Cortex of kidney (tissue), 1 donor: ENCODE measurements around the gene ZNF264.
"Not testable (repeated sequence)": the region's sequence is repeated elsewhere in the genome, so short reads cannot be mapped to it uniquely, and the experiment has no call there.

ENCODE experiments used
- DNase-seq: peaks from one replicate; lab custom pipeline; 2025; lab: John Stamatoyannopoulos, UW

The ZNF264 gene

DNA sequence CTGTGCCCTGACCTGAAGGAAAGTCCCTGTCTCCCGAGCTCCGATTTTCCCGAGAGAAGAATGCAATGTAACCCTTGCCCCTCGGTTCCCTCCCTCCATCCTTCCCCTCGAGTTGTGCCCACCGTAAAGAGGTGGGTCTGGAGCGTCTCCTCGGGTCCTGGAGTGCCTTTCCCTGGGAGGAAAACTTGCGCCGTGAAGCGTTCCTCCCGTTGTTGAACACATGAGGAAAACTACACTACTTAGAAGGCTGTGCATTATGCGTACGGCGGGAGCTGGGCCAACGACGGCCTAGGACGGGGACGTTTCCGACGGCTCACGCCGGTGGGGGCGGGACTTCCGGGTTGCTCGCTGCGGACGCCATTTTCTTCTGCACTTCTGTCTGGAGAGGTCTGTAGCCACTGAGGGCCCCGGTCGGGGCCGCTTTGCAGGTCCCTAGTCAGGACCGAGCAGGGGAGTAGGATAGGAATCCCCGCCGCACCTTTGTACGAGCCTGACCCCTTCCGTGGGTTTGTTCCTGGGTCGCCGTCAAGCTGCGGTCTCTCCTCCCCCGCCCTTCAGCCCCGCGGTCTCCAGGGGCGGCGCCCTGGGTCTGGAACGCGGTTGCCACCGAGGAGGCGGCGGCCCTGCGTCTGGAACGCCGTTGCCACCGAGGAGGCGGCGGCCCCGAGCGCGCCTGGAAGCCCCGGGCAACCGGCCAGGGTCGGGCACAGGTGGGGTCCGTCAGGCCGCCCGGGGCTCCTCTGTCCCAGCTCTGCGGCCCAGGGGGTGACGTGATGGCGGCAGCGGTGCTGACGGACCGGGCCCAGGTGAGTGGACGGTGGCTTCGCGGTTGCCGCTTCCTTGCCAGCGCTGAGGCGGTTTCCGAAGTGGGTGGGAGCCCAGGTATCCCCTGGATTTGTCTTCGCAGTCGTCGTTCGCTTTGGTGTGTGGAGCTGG, at the start of gene ZNF264:
TSS of gene ZNF264 (plus strand) at position 360 of the 936 bp plus-strand sequence. CDS start at position 774, 414 bp downstream.
- DNase-seq: no peak

DNA sequence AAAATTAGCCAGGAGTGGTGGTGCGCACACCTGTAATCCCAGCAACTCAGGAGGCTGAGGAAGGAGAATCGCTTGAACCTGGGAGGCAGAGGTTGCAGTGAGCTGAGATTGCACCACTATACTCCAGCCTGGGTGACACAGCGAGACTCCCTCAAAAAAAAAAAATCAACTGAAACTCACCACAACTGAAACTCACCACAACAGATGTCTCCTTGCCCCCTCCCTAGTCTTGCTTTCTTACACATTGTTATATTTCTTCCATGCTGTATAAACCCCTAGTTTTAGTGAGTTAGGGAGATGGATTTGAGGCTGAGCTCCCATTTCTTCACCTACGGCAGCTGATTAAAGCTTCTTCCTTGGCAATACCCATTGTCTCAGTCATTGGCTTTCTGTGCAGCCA, 49.6 kb upstream of the ZNF264 start:
- no peak for DNase-seq

DNA sequence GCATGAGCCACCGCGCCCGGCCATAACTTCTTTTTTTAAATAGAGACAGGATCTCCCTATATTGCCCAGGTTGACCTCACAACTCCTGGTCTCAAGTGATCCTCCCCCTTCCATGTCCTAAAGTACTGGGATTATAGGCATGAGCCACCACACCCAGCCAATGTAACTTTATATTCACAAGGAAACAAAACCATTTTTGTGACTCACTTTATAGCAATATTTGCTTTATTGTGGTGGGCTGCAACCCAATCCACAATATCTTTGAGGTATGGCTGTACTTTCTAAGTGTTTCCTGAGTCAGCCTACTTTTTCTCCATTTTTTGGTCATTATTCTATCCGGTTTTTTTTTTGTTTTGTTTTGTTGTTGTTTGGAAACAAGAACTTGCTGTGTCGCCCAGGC, 38.4 kb upstream of the ZNF264 start:
- no peak for DNase-seq

DNA sequence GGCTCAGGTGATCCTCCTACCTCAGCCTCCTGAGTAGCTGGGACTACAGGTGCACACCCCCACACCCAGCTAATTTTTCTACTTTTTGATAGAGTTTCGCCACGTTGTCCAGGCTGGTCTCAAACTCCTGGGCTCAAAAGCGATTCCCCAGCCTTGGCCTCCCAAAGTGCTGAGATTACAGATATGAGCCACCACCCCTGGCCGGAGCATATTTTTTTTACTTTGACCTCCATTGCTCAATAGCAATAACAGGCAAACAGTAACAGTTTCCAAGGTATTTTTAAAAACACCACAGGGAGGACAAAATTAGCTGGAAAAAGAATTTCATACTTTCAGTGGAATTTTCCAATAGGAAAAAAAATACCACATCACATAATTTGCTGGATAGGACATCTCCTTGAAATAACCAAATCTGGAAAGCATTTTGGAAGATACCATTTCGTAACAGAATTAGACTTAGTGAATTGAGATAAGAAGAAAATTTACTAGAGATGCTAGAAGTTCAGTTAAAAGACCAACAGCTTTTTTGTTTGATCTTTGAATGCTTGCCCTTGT, 29.2 kb upstream of the ZNF264 start:
- DNase-seq: no peak

DNA sequence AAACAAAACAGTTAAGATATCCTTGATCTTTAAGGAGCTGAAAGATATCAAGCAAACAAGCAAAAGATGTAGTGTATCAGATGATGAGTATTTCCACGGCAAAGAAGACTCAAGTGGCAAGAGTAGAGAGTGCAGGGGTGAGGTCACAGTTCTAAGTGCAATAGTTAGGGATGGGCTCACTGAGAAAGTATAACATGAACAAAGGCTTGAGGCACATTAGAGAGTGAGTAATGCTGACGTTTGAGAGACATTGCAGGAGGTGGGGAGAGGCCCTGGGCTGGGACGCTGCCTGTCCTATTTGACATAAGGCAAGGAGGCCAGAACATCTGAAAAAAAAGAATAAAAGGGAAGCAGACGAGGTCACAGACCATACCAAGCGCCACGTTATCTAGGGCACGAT, 25.5 kb upstream of the ZNF264 start:
- no peak for DNase-seq

DNA sequence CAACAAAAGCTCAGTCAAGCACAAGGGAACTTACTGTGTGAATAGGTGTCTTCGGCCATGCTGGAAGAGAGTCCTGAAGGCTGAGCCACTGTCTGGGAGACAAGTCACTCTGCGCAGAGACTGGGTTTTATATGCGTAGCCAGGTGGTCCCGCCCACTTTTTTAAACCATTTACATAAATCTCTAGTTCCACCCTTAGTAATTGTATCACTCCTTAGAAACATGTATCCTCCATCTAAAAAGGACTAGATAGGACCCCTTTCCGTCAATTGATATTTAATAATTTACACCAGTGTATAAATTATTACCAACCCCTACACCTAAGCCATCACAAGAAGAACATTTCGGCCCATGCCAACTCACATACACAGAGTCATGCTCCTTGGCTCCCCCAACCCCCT, 23.9 kb upstream of the ZNF264 start, which contains the start of gene DUXA:
TSS of gene DUXA (minus strand) at position 101 of the 400 bp plus-strand sequence. CDS start at position 59, 42 bp downstream.
- DNase-seq: no peak

DNA sequence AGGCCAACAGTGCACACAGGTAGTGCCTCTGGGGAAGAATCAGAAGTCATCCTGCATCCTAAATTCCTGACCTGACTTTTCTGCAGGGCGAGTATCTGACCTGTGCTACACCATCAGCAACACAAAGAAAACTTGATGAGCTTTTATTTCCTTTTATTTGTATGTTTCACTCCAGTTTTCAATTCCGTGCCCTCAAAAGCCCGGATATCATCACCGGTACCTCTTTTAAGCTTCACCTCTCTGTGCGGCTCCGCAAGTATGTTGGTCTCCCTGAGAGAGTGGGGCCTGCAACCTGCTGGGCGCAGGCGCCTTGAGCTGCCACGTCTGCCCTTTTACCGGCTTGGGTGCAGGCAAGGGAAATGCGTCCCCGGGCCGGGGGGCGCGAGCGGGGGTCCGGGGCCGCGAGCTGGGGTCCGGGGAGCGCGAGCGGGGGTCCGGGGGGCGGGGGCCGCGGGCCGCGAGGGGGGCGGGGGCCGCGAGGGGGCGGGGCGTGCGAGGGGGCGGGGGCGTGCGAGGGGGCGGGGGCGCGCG, 19.7 kb upstream of the ZNF264 start:
- DNase-seq: no peak

DNA sequence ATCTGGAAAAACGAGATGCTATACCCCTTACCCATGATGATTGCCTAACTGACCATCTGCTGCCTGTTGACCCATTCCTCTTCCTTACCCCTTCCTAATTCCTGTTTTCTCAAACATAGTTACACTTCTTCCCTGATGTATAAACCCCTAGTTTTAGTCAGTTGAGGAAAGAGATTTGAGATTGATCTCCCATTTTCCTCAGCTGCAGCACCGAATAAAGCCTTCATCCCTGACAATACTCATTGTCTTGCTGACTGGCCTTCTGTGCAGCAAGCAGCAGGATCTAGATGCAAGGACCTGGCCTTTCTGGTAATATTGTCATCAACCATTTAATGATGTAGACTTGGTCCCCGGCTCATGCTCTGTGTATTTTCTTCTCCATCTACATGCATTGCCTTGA, 999 bp upstream of the ZNF264 start:
- DNase-seq: no peak

DNA sequence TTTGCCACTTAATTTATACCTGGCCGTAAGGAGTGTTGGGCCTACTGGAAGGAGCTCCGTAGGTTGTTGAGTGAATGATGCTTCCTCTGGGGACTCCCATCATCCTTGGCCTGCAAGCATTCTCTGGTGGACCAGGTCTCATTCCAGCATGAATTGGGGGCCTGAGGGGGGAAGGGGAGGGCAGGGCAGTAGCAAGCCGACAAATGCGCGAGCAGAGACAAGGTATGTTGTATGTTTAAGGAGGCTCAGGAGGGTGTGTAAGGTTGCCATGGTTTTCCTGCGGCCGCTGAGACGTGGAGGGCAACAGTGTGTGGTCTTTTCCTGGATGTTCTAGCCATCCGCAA, 749 bp downstream of the ZNF264 start:
- DNase-seq: no peak

DNA sequence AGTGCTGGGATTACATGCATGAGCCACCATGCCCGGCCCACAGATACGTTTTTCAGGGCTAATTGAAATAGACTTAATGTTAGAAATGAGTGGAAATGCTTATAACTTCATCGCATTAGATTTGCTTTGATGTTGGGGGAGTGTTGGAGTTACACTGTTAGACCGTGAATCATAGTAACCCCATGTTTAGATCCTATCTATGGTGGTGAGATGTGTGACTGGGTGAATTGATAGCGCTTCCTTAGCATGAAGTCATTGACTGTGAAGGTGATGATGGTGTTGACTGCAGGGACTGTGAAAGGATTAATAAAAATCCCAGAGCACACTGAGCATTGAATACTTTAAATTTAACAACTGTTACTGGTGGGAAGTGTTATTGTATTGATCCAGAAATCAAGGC, 1.7 kb downstream of the ZNF264 start:
- no peak for DNase-seq

DNA sequence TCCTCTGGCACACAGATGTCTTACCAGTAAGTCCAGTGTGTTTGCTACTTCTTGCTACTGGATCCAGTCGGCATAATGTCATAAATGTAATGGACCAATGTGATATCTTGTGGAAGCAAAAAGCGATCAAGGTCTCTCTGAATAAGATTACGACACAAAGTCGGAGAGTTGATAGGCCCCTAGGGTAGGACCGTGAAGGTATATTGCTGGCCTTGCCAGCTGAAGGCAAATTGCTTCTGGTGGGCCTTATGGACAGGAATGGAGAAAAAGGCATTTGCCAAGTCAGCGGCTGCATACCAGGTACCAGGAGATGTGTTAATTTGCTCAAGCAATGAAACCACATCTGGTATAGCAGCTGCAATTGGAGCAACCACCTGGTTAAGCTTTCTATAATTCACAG, 6.6 kb downstream of the ZNF264 start:
- not testable (repeated sequence) for DNase-seq

DNA sequence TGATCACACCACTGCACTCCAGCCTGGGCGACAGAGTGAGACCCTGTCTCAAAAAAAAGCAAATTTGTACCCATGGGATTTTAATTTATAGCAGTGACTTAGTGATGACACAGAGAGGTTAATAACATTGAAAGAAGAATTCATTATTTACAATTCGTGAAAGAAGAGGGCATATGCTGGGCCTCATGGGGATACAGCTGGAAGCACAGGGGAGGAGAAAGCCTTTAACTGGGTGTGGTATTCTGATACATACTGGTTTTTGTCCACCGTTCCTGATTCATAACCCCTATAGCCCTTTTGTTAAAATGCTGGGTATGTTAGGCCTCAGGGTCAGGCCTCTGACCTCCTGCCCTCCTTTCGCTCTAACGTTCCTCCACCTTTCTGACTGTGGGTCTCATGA, 10.9 kb downstream of the ZNF264 start:
- DNase-seq: no peak

DNA sequence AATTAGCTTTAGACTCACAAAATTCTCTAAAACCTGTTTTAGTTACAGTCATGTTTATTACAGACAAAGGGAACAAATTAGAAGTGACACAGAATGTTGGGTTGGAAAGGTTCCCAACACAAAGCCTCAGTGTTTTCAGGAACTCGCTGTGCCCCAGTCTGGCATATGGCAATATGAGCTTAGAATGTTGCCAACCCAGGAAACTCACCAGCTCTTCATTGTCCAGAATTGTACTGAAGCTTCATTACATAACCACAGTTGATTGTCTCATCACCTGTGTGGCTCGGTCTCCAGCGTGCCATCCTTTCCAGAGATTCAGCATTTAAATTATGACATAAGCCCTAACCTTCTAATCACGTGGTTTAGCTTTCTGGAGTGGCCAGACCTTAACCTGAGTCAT, 19.1 kb downstream of the ZNF264 start:
- DNase-seq: no peak

DNA sequence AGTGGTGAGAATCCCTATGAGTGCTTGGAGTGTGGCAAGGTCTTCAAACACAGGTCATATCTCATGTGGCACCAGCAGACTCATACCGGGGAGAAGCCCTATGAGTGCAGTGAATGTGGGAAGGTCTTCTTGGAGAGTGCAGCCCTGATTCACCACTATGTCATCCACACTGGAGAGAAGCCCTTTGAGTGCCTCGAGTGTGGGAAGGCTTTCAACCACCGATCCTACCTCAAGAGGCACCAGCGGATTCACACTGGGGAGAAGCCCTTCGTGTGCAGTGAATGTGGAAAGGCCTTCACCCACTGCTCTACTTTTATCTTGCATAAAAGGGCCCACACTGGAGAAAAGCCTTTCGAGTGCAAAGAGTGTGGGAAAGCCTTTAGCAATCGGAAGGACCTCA, 20.8 kb downstream of the ZNF264 start:
- no peak for DNase-seq

DNA sequence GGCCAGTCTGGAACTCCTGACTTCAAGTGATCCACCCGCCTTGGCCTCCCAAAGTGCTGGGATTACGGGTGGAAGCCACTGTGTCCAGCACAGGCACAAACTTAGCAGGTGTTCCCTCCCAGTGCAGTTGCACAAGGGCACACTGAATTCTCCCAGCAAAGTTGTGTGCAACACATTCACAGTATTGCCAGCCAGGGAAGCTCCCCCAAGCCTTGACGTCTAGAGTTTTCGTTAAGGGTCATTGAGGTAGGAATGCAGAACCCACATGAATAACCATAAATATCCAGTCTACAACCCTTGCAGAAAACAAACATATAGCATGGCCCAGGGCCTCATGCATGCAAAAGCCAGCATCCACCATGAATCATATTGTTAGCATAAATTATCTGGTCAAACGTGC, 36.2 kb downstream of the ZNF264 start:
- DNase-seq: no peak

DNA sequence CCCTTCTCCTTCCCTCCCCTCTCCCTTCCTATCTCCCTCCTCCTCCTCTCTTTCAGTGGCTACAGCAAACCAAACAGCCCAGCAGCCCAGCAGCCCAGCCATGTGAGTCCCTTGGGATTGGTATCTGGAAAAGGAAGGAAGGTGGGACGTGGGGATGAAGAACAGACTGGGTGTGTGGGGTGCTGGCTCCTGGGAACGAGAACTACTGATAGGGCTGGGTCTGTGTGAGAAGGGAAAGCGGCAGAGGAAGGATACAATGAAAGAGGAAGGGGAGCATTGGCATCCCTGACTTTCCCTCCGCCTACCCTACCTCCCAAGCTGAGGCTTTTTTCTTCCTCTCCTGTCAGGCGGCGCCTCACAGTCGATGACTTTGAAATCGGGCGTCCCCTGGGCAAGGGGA, 40.4 kb downstream of the ZNF264 start:
- no peak for DNase-seq

DNA sequence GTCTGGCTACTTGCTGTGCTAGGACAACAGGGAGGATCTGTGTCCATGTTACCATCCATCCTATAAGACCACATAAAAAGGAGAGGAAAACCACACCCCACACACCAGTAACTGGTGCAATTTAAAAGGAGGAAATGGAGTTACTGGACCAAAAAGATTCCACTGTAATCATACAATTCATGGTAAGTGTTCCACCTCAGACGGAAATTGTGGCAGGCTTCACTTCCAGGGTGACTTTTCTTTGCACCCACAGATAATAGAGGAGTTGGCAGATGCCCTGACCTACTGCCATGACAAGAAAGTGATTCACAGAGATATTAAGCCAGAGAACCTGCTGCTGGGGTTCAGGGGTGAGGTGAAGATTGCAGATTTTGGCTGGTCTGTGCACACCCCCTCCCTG, 41.9 kb downstream of the ZNF264 start:
- no peak for DNase-seq

DNA sequence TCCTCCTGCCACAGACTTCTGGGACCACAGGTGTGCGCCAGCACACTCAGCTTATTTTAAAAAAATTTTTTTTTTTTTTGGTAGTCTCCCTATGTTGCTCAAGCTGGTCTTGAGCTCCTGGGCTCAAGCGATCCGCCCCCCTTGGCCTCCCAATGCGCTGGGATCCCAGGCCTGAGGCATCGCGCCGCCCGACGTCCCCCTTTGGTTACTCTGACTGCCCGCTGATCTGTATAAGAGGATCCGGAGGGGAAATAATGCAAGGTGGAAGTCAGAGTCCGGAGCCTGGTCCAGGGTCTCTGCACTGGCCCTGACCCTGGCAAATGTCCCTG, 48.6 kb downstream of the ZNF264 start:
- DNase-seq: no peak

DNA sequence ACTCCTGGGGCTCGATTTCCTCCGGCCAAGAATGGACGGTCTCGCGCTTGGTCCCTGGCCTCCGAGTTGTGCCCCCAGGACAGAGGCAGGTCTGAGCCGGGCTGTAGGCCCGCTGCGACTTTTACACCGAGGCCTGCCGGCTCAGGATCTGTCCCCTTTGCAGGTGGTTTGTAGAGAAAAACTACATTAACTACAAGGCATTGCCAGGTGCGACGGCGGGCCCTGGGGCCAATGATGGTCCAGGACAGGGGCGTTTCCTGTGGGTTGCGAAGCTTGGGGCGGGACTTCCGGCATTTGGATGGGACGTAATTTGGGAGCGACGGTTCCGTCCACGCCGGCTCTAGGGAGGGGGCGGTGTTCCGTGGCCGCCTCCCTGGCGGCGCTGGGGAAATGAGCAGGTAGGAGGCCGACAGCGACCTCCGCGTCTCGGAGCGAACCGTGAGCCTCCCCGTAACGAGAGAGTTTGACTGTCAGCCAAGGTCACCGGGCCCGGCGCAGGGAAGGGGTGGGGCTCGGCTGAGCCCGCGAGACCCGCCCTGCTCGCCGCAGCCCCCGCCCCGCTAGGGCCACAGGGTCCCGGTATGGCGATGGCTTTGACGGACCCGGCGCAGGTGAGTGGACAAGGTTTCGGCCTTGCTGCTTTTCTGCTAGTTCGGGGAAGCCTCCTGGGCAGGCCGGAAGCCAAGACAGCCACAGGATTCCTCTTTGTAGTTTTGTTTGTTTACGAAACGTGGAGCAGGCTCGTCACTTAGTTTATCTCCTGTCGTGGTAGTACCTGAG, 49.2 kb downstream of the ZNF264 start, which contains the start of gene ZNF805:
TSS of gene ZNF805 (plus strand) at position 322 of the 780 bp plus-strand sequence. CDS start at position 582, 260 bp downstream.
- peak; percentile 63 for DNase-seq

DNA sequence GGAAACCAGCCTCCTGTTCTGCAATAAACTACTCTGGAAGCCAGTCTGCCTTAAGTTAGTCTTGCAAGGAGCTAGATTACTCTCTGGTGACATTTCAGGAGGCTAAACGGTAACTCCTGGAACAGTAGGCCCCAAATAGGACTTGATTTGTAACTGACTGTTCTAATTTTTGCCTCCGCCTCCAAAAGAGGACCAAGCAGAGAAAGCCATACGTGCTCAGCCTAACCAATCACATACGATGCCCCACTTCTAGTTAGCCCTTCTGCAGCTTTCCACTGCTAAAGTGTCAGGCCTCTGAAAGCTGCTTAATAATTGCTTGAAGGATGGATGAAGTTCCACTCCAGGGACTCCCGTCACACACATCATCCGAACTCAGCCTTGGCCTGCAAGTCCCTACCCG, 49.9 kb downstream of the ZNF264 start:
- DNase-seq: no peak

DNA sequence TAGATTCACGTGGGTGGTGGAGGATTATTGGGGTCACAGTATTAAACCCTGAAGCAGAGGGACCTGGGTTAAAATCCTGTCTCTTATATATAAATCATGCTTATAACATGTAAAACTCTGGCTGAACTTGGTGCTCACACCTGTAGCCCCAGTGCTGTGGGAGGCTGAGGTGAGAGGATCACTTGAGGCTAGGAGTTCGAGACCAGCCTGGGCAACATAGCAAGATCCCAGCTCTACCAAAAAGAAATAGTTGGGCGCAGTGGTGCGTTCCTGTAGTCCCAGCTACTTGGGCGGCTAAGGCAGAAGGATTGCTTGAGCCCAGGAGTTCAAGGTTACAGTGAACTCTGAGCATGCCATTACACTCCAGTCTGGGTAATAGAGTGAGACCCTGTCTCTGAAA, 51.5 kb downstream of the ZNF264 start:
- no peak for DNase-seq

DNA sequence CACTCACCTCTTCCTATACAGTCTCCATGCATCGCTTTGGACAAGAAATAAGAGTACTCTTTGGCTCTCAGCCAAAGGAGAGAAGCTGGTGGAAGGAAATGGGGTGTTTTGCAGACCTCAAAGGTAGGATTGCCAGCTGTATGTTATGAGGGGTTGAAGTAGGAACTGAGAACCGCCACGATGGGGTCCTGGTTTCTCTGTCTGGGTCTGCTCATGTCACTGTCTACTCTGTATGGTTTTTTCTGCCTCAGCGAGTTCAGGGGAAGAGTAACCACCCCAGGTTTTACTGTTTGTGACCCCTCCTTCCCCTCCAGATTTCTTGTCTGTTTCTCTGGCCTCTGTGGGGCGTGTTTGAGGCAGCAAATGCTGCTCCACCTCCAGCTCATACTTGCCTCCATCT, 53.2 kb downstream of the ZNF264 start:
- DNase-seq: no peak

DNA sequence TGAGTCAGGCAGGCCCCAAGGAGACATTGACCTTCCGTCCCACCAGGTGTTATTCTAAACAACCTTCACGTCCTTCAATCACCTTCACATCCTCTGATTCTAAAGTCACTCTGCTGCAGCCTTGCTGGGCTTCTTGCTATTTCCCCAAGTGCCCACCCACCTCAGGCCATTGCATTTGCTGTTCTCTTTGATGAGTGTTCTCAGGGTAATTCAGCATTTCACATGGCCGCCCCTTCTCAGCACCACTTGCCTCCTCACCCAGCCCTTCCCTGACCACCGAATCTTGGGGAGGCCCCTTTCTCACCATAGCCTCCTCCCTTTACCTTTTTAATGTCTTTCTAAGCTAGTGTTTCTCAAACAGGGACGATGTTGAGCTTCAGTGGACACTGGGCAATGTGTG, 53.8 kb downstream of the ZNF264 start:
- no peak for DNase-seq
